HUDEP-2 (cell line): ENCODE measurements around the gene PFDN2.
"Not testable (repeated sequence)": the region's sequence is repeated elsewhere in the genome, so short reads cannot be mapped to it uniquely, and the experiment has no call there.

Experiments used
- DNase-seq, 76 experiments: peaks; one replicate each; lab custom pipeline; 2025; ENCODE audit not compliant: unreplicated experiment in 76 of 76; lab: John Stamatoyannopoulos, UW

PFDN2 gene

DNA sequence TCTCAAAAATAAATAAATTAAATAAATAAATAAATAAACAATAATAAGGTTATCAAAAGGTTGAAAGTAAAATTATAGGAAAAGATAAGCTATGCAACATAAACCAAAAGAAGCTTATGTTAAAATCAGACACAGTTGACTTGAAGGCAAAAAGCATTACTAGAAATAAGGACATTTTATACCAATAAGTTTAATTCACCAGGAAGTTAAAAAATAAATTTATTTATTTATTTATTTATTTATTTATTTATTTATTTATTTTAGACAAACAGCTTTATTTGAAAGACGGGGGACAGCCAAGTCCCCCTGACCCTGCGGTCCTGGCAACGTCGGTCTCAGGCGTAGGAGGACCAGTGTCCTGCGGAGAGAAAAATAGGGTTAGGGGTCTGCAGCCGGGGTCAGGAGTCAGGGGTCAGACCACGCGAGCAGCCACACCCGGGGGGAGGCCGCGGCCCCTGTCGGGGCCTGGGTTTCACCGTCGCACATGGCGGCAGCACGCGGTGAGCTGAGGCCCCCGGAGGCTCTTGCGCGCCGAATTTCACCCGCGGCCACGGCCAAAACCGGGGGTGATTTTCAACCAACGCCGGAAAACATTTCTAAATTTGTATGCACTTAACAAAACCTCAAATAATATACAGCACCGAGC, 23.0 kb upstream of the PFDN2 start:
- DNase-seq, result no peak

DNA sequence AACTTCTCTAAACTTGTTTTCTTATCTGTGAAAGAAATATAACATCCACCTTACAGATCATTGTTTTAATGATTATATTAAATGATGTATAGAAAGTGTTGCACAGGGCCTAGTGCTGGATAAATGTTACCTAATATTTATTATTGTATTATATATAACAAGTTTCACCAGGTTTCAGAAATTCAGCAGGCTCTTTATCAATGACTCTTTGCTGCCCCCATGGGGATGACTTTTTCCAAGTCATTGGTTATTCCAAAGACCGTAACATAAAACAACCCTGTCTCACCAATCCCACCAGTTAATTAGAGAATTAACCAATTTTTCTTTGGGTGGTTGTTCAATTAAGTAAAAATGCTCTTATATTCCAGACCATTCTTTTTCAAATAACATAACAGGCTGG, 21.9 kb upstream of the PFDN2 start:
- DNase-seq, result peak in 35 of 76 experiments; percentile 4 to 57 (median 27)

DNA sequence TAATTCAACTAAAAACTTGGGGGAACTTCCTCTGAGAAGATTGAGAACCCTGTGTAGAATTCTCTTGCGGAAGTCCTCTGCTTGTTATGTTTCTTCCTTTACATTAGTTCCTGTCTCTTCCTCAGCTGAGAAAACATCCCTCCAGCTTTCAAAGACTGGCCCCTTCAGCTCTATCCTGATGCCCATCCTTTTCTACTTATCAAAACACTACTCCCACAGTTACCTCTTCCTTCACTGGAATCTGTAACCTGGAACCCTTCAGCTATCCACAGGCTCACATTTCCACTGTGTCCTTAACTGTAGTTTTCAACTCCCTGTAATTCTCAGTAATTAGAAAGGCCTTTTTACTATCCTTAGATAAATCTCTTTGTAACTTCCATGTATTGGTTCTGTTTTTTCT, 20.6 kb upstream of the PFDN2 start:
- DNase-seq, result no peak

DNA sequence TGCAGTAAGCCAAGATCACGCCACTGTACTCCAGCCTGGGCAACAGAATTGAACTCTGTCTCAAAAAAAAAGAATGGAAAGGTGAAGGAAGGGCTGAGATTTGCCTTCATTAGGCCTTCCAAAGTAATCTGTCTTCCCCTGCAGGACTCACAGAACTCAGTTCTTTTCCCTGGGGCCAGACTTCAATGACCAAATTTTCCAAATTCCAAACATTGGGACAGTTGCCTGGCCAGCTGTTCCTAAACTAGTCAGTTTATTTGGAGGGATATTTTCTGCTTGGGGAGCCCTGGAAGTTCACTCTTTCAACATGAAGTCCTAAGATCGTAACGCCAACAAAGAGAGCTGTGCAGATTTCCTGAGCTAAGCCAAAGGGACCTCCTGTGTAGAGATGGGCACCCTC, 20.0 kb upstream of the PFDN2 start:
- DNase-seq, result no peak

DNA sequence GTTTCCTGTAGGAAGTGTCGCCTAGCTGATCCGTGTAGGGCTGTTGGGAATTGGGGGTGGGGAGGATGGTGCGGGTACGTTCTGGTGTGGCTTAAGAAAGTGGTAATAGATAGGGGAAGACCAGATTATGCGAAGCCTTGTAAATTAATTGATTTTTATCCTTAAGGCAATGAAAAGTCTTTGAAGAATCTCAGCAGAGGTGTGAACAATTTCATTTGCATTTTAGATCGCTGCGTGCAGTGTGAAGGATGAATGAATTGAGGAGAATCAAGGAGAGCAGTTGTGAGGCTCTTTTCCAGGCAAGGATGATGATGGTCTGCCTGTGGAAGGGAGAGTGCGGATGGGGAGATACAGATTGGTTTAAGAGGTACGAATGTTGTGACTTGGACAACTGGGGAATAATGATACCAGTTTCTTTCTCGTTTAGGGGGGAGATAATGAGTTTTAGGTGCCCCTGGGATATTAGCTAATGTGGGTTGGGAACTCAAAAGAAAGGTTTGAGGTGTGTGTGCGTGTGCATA, 15.4 kb upstream of the PFDN2 start:
- peak in 2 of 76 experiments; percentile 33 to 40 for DNase-seq

DNA sequence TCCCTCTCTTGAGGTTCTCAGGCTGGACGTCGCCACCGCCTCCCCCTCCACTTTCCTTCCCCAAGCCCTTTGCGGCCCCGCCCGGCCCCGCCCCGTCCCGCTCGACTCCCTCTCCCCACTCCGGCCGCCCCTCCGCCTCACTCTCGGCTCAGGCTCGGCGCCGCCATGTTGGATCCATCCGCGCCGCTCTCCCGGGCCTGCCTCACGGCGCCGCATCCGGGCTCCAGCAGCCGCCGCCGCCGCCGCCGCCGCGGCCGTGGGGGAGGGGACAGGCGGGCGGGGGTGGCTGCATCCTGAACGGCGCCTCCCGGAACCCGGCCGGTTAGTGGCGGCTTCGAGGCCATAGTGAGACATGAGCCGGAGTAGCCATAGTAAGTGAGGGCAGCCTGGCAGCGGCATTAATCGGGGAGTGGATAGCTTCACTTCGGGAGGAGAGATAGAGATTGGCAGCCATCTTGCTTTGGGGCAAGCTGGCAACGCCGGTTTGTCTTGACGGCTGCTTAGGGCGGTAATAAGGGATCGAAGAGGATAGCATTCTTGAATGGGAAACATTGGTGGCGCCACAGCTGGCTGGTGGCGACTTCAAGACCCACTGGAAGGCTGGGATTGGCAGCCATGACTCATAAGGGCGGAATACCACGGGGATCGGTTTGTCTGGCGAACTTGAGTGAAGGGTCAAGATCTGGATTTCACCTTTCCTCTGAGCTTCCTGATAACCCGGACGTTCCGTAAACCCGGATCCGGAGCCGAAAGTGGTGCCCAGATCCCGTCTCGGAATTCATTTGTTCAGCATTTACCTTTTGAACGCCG, 14.8 kb upstream of the PFDN2 start, which contains the start of gene DEDD:
Gene DEDD, minus strand, starts transcription at position 258 of the 810 bp plus-strand sequence. CDS start 8,205 bp downstream, outside the sequence.
- peak; percentile 23 to 97 (median 90) for DNase-seq

DNA sequence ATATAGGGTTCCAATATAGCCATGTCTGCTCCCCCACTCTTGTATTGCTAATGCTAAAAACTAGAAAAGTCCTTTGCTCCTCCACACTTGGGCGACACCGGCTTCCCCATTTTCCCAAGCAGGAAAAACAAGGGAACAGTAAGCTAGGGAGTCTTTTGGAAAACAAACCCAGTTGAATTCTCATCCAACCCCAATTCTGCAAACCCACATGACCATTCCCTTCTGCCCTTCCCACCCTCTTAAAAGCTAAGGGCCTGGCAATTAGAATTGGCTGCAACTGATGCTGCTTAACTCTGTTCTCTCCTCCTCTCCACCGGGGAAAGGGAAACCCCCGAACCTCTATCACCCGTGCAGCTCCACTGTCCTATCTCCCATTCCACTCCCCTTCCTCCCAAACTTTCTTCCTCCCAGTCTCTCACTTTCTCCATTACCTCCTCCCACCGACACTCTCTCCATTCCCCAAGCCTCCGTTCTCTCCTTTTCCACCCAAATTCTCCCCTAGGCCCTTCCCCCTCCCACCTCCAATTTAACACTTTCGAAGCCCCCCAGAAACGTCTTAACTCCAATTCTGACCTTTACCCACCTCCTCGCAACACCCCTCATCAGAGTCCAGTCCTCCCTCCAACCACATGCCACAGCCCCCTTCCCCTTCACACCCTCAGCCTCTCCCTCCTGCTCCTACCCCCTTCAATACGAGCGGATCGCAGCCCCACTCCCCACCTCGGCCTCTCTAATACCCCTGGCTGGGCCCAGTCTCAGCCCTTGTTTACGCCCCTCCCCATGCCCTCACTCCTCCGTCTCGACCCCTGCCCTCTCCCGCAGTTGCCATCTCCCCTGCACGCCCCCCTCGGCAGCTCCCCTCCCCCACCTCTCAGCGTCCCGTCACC, 13.9 kb upstream of the PFDN2 start:
- peak in 1 of 76 experiments; percentile 44 for DNase-seq

DNA sequence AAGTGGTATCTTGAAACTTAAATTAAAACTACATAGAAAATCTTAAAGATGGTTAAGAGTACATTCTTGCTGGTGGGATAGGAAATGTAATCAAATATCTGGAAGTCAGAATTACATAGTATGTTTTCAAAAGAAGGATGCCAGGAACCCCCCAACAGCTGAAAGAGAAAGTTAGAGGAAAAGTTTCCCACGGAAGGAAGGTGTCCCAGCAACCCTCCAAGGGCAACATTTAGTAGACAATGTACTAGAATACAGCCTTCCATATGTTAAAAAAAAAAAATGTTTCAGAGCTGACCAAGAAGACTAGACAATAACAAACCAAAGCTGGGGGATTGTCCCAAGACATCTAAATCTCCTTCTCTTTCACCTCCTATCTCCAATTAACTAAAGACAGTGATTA, 12.4 kb upstream of the PFDN2 start:
- no peak for DNase-seq

DNA sequence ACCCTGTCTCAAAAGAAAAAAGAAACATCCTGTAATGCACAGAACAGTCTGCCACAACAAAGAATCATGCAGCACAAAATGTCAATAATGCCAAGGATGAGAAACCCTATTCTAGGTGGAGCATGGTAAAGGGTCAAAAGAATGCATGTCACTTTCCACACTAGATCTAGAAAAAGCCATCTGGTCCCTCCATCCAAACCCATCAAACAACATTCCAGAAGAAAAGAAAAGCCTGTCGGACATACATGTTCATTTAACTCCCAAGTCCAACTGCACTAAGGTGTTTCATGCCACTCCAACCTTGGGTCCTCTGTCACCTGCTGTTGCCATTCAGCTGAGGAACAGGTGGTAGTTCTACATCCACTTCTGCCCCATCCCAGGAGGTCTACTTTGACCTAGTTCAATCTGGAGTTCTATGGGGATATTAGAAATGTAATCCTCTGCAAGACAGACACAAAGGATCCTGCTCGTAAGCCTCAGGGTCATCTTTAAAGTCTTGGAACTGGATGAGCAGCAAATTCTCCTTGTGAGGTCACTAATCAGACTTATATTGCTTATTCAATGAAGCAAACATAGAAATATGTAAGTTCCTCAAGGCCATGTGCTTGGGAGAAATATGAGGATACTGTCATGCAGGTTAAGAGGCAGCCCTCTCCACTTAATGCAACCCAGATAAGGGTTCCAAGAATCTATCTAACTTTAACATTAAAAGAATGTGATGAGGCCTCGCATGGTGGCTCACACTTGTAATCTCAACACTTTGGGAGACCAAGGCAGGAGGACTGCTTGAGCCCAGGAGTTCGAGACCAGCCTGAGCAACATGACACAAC, 11.0 kb upstream of the PFDN2 start:
- peak in 1 of 76 experiments; percentile 4 for DNase-seq

DNA sequence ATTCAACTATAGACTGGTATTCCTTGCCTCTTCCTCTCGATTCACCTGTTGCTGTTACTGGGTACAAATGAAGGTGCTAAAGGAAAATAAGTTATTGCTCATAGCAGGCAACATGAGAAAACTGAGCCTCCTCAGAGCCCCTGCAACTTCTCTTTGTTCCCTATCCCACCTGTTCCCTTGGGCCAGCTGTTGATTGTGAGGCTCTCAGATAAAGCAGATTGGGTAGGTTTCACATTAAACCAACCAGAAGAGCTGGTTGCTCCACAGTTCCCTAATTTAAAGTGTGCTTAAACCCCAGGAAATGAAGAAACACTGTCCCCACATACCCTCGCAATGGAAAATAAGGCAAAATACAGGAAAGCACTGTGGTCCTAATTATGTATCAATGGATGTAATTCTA, 9.8 kb upstream of the PFDN2 start:
- no peak for DNase-seq

DNA sequence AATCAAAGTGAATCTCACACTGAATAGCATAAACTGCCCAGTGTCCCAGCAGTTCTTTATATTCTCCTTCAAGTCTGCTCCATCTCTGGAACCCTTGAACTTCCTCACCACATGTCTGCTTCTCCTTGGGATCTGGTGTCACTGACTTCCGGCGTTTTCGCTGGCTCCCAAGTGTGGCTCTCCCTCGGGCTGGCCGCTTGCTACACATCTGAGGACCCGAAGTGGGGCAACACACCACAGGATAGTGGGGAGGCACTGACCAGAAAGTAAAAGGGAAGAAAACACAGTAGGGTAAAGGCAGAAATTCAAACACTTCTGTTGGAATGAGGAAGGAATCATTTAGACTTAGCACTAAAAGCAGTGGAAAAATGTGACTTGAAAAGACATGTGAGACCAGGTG, 5.1 kb upstream of the PFDN2 start:
- DNase-seq, result no peak

DNA sequence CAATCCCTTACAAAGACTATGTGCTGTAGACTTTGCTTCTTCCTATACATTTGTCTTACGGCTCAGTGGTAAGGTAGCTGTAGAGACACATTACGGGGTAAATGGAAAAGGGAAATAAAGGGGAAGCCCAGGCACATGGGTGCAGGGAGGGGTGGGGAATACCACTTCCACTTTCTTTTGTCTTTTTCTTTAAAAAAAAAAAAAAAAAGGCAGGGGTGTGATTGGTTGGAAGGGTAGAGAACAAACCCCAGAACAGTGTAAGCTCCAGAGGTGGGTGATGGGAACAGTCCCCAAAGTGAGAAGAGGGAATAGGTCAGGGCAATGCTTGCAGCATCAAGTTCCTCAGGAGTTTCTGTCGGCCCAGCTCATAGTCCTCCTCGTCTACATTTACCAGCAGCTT, 4.0 kb upstream of the PFDN2 start:
- no peak for DNase-seq

DNA sequence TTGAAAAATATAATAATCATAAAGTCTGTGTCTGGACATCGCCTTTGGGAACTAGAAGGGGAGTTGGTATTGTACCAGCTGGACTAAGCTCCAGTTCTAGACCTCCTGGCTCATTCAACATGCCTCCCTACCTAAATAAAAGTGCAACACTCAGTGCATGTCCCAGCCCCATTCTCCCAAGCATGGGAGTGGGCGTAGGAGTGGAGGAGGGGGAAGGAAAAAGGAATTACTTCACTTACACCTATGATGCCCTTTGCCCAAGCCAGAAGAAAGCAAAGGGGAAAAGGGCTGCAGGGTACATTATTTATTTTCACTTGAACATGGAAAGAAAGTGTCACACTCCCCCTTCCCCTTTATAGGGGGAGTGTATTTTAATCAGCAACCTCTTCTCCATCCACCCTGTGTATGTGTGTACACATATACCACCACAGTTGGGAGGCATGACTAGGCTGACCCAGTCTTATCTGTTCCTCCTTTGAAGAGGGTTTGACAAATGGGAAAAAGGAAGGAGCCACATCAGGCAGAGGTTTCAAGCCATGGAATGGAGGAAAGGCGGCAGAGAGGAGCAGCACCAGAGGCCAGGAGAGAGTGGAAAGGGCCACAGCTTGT, 3.3 kb upstream of the PFDN2 start:
- DNase-seq, result no peak

DNA sequence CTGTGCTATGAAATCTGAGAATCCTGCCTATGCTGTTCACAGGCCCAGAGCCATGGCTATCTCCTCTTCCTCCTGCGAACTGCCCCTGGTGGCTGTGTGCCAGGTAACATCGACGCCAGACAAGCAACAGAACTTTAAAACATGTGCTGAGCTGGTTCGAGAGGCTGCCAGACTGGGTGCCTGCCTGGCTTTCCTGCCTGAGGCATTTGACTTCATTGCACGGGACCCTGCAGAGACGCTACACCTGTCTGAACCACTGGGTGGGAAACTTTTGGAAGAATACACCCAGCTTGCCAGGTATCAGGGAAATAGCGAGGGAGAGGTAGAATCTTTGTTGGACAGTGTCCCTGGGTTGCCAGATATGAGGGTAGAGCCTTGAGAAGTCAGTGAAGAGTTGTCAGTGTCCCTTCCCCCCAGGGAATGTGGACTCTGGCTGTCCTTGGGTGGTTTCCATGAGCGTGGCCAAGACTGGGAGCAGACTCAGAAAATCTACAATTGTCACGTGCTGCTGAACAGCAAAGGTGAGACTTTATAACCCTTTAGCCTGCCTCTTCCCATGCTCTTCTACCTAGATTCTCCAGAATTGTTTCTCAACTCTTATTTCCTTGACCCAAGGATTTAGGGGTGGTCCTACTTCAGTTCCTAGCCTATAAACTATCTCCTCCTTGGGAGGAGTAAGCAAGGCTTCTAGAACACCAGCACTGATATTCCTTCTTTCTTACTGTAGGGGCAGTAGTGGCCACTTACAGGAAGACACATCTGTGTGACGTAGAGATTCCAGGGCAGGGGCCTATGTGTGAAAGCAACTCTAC, 1.5 kb upstream of the PFDN2 start:
- peak in 73 of 76 experiments; percentile 18 to 74 (median 56) for DNase-seq

DNA sequence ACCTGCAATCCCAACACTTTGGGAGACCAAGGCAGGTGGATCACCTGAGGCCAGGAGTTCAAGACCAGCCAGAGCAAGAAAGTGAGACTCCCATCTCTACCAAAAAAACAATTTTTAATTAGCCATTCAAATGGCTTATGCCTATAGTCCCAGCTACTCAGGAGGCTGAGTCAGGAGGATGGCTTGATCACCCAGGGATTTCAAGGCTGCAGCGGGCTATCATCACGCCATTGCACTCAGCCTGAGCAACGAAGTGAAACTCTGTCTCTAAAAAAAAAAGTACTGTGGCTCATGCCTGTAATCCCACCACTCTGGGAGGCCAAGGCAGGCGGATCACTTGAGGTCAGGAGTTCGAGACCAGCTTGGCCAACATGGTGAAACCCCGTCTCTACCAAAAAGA, 1.9 kb downstream of the PFDN2 start:
- not testable (repeated sequence) for DNase-seq

DNA sequence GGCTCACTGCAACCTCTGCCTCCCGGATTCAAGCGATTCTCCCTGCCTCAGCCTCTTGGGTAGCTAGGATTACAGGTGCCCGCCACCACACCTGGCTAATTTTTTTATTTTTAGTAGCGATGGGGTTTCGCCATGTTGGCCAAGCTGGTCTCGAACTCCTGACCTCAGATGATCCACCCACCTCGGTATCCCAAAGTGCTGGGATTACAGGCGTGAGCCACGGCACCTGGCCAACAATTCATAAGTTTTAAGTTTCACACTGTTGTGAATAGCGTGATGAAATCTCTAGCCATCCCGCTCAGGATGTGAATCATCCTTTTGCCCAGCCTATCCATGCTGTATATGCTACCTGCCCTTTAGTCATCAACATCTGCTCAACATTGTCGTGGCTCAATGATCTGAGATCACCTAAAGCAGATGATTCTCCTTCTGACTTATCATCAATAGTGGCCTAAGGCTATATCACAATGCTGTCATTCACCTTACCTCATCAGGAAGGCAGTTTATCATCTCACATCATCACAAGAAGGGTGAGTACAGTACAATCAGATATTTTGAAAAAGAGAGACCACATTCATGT, 2.6 kb downstream of the PFDN2 start:
- no peak for DNase-seq

DNA sequence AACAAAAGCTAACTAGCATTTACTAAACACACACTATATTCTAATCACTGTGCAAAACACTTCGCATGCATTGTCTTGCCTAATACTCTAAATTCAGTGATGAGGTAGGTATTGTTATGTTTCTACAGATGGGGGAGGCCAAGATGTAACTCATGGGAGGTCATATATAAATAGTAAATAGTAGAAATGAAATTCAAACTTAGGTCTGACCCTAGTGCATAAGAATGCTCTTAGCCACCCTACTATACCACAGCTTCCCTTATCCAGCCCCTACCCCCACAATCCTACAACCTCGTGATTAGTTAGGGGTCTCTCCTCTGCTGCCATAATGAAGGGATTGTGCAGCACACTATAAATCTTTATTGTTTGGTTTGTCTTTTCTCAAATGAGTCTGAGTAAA, 3.3 kb downstream of the PFDN2 start:
- DNase-seq, result no peak

DNA sequence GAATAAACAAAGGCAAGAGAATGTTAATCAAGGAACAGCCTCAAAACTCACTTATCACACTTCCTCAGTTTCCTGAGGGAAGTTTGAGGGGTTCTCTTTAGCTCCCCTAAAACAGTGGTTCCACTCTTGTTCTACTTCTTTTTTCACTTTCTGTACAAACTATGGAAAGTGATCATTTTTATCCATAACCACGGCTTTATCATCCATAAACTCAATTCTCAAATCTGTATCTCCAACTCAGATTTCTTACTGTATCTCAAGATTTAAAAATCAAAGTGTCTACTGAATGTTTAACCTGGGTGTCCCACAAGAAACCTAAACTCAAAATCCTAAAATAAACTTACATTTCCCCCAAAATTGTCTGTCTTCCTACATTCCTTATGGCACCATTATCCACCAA, 3.9 kb downstream of the PFDN2 start:
- no peak for DNase-seq
